Measurements from ENCODE around the gene KCNA10.
"Not testable (repeated sequence)": the region's sequence is repeated elsewhere in the genome, so short reads cannot be mapped to it uniquely, and the experiment has no call there.

The KCNA10 gene

GRCh38 chr1:110513511-110513910 lies 5.5 kb downstream of the KCNA10 start:
- Mint-ChIP-seq H3K36me3 (no peaks in the 10 kb centered on the region), H3K4me3 (no peak overlapping the region), H3K27ac (no peak overlapping the region), H3K4me1 (no peaks in the 10 kb centered on the region), H3K9me3 (no peaks in the 10 kb centered on the region), H3K27me3 (peaks cover 1% of the 10 kb centered on the region)

GRCh38 chr1:110511436-110511835 lies 7.5 kb downstream of the KCNA10 start:
- Mint-ChIP-seq H3K27me3 (peaks cover 1% of the 10 kb centered on the region), H3K27ac (no peak overlapping the region), H3K4me1 (no peaks in the 10 kb centered on the region), H3K36me3 (no peaks in the 10 kb centered on the region), H3K4me3 (no peak overlapping the region), H3K9me3 (no peaks in the 10 kb centered on the region)

DNA sequence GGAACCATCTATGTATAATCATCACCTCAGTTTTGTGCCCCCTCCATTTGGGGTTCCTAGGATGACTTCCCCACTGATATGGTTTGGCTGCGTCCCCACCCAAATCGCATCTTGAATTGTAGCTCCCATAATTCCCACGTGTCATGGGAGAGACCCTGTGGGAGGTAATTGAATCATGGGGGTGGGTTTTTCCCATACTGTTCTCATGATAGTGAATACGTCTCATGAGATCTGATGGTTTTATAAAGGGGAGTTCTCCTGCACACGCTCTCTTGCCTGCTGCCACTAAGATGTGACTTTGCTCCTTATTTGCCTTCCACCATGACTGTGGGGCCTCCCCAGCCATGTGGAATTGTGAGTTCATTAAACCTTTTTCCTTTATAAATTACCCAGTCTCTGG lies 8.1 kb downstream of the KCNA10 start:
- not testable (repeated sequence) for H3K9me3 Mint-ChIP-seq, H3K4me3 Mint-ChIP-seq, H3K27me3 Mint-ChIP-seq, H3K4me1 Mint-ChIP-seq, H3K27ac Mint-ChIP-seq, H3K36me3 Mint-ChIP-seq

DNA sequence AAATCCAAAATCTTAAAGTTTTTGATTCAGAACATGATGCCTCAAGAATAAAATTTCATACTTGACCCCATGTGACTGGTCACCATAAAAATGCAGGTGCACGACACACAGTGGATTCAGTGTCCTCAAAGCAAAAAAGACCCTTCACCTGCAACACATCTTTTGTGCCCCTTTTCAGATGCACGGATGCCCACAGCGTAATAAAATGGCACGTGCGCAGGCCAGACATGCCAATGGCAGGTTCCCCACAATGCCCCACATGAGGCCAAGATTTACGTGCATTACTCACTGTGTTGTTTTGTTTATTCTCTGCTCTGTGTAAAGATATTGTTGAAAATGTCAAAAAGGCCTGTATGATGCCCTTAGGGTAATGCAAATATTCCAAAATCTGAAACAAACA lies 9.3 kb downstream of the KCNA10 start:
- Mint-ChIP-seq H3K27me3 (peaks cover 1% of the 10 kb centered on the region), H3K9me3 (no peaks in the 10 kb centered on the region), H3K27ac (no peak overlapping the region), H3K4me1 (no peaks in the 10 kb centered on the region), H3K4me3 (no peak overlapping the region), H3K36me3 (no peaks in the 10 kb centered on the region)

GRCh38 chr1:110508028-110508940 lies 10.7 kb downstream of the KCNA10 start:
- H3K27me3 Mint-ChIP-seq: peaks cover 2% of the 10 kb centered on the region
- no peak overlapping the region for H3K27ac Mint-ChIP-seq
- H3K36me3 Mint-ChIP-seq: no peaks in the 10 kb centered on the region
- no peaks in the 10 kb centered on the region for H3K4me1 Mint-ChIP-seq
- H3K9me3 Mint-ChIP-seq: no peaks in the 10 kb centered on the region
- H3K4me3 Mint-ChIP-seq: no peak overlapping the region

DNA sequence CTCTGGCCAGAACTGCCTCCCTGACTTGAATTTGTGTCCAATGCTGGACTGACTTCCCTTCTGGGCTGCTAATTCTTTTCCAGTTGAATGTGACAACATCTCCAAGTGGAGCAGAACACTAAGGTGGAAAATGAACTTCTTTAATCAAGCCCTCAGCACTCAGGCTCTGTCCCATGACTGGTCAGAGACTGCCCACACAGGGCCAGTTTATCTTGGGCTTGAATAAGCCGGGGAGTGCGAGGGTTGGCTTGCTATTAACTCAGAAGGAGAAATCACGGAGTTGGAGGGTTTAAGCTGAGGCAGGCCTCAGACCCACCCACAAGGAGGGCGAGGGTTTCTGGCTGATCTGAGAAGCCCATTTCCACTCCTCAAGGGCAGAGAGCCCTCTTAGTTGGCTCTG lies 12.4 kb downstream of the KCNA10 start:
- H3K4me1 Mint-ChIP-seq: no peaks in the 10 kb centered on the region
- no peak overlapping the region for H3K27ac Mint-ChIP-seq
- H3K36me3 Mint-ChIP-seq: no peaks in the 10 kb centered on the region
- peaks cover 5% of the 10 kb centered on the region for H3K27me3 Mint-ChIP-seq
- no peak overlapping the region for H3K4me3 Mint-ChIP-seq
- no peaks in the 10 kb centered on the region for H3K9me3 Mint-ChIP-seq

GRCh38 chr1:110505596-110505995 lies 13.4 kb downstream of the KCNA10 start:
- Mint-ChIP-seq H3K4me1 (no peaks in the 10 kb centered on the region), H3K27ac (no peak overlapping the region), H3K9me3 (no peaks in the 10 kb centered on the region), H3K4me3 (no peak overlapping the region), H3K36me3 (no peaks in the 10 kb centered on the region), H3K27me3 (peaks cover 5% of the 10 kb centered on the region)

- H3K36me3 Mint-ChIP-seq: no peaks in the 10 kb centered on the region
- H3K27ac Mint-ChIP-seq: no peak overlapping the region
- no peaks in the 10 kb centered on the region for H3K4me1 Mint-ChIP-seq
- no peak overlapping the region for H3K4me3 Mint-ChIP-seq
- H3K9me3 Mint-ChIP-seq: no peaks in the 10 kb centered on the region
- H3K27me3 Mint-ChIP-seq: peaks cover 5% of the 10 kb centered on the region
Observed at GRCh38 chr1:110504226-110504625, 14.7 kb downstream of the KCNA10 start.

GRCh38 chr1:110503471-110503870 lies 15.5 kb downstream of the KCNA10 start:
- peaks cover 5% of the 10 kb centered on the region for H3K27me3 Mint-ChIP-seq
- H3K27ac Mint-ChIP-seq: no peak overlapping the region
- H3K4me1 Mint-ChIP-seq: no peaks in the 10 kb centered on the region
- no peaks in the 10 kb centered on the region for H3K36me3 Mint-ChIP-seq
- H3K9me3 Mint-ChIP-seq: no peaks in the 10 kb centered on the region
- H3K4me3 Mint-ChIP-seq: no peak overlapping the region

- Mint-ChIP-seq H3K4me3 (no peak overlapping the region), H3K27me3 (peaks cover 5% of the 10 kb centered on the region), H3K4me1 (no peaks in the 10 kb centered on the region), H3K36me3 (no peaks in the 10 kb centered on the region), H3K27ac (no peak overlapping the region), H3K9me3 (no peaks in the 10 kb centered on the region)
Observed at GRCh38 chr1:110502402-110503151, 16.4 kb downstream of the KCNA10 start.

DNA sequence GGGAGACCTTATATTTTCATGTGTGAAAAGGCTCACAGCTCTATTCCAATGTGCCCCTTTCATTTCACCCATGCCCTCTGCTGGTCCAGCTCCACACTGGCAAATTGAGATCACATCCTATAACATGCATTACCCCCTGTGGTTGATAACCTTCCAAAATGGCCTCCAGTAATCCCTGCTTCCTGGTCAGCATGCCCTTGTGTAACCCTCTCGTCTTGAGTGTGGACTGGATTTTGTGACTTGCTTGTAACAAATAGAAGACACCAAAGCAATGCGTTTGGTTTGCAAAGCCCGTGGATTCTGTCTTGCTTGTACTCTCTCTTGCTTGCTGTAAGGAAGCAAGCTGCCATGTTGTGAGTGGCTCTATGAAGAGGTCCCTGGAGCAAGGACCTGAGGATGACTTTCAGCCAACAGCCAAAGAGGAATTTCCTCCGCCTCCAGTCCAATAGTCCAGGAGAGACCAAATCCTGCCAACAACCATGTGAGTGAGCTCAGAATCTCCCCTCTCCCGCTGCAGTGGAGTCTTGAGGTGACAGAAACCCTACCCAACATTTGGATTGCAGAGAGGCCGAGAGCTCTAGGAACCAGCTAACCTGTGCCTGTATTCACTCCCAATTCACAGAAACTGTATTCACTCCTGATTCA lies 17.4 kb downstream of the KCNA10 start:
- no peak overlapping the region for H3K4me3 Mint-ChIP-seq
- H3K9me3 Mint-ChIP-seq: no peaks in the 10 kb centered on the region
- peaks cover 3% of the 10 kb centered on the region for H3K27me3 Mint-ChIP-seq
- H3K4me1 Mint-ChIP-seq: no peaks in the 10 kb centered on the region
- H3K36me3 Mint-ChIP-seq: no peaks in the 10 kb centered on the region
- H3K27ac Mint-ChIP-seq: no peak overlapping the region

DNA sequence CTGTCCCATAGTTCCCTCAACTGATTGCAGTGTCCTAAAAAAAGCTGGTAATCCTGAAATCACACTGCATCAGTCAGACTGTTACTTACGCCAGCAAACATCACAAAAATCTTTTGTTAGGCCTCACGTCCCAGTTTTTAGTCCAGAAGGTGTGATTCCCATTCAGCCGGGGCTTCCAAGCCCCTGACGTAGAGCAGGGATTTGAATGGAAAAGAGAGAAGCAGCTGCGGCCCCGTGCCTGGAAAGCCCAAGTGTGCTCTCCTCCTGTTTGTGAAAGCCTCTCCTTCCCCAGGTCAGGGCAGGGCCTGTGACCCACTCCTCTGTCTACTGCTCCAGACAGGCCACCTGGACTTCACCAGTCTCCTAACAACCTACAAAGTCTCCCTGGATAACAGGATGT lies 20.7 kb downstream of the KCNA10 start:
- H3K27me3 Mint-ChIP-seq: peaks cover 2% of the 10 kb centered on the region
- no peaks in the 10 kb centered on the region for H3K9me3 Mint-ChIP-seq
- H3K4me1 Mint-ChIP-seq: no peaks in the 10 kb centered on the region
- H3K27ac Mint-ChIP-seq: no peak overlapping the region
- no peaks in the 10 kb centered on the region for H3K36me3 Mint-ChIP-seq
- H3K4me3 Mint-ChIP-seq: no peak overlapping the region

- Mint-ChIP-seq H3K9me3 (no peaks in the 10 kb centered on the region), H3K4me1 (no peaks in the 10 kb centered on the region), H3K4me3 (no peak overlapping the region), H3K36me3 (no peaks in the 10 kb centered on the region), H3K27ac (no peak overlapping the region), H3K27me3 (no peaks in the 10 kb centered on the region)
Observed at GRCh38 chr1:110495926-110496600, 22.9 kb downstream of the KCNA10 start.

DNA sequence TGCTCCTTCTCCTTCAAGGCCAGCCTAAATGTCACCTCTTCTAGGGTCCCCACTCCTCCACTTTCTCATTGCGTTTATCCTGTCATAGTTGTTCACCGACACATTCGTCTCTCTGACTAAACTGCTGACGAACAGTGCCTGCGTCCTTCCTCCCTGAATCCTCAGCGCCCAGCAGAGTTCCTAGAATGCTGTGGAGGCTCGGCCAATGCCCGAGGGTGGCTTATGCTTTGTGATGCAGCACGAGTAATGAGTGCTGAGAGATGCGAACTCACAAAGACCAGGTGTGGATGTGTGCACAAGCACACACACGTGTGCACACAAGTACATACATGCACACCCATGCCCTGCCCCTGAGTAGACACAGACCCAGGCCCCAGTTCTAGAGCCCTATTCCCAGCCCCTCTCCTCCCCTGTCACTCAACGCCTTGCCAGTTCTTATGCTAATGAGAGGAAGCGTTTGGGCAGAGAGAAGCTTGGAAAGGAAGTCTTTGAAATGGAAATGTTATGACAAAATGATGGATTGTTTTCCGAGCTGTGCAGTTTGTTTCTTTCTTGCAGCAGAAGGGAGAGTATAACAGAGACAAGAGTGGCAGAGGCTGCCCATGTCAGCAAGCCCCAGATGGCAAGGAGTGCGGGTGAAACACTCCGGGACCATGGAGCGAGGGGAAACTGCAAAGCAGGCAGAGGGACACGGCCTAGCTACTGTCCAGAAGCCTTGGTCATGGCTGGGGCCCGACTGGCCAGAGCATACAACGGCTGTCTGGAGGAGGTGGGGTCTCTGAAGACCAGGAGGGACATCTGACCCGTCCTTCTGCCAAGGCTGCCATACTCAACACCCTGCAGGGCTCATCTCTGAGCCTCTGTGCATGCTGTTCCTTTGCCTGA lies 24.2 kb downstream of the KCNA10 start:
- Mint-ChIP-seq H3K36me3 (no peaks in the 10 kb centered on the region), H3K9me3 (no peaks in the 10 kb centered on the region), H3K4me3 (no peak overlapping the region), H3K4me1 (no peaks in the 10 kb centered on the region), H3K27ac (no peak overlapping the region), H3K27me3 (no peaks in the 10 kb centered on the region)

GRCh38 chr1:110494036-110494435 lies 24.9 kb downstream of the KCNA10 start:
- H3K36me3 Mint-ChIP-seq: no peaks in the 10 kb centered on the region
- no peak overlapping the region for H3K27ac Mint-ChIP-seq
- H3K27me3 Mint-ChIP-seq: no peaks in the 10 kb centered on the region
- no peaks in the 10 kb centered on the region for H3K9me3 Mint-ChIP-seq
- no peaks in the 10 kb centered on the region for H3K4me1 Mint-ChIP-seq
- no peak overlapping the region for H3K4me3 Mint-ChIP-seq

Measured in activated naive CD4-positive, alpha-beta T cell treated with anti-CD3 and anti-CD28 coated beads, Interleukin-2, amount 50 U/mL, for 24 hours (primary cell).